Suprapubic skin (tissue), 3 donors: ENCODE measurements around the gene OVCH1.

Experiments used
- EP300 ChIP-seq: sonication (generic); formaldehyde crosslinking; IDR thresholded peaks from one replicate; pipeline ENCODE4 v1.6.1; 2017; ENCODE audit warnings: antibody characterized with exemption
- TF ChIP-seq, protein P1 (sequence below), 2 donors: fragments of 200-600 bp in 1 of 2; fragments of 450-650 bp in 1 of 2; sonication (generic) in 1 of 2; IDR thresholded peaks; one replicate each; pipeline ENCODE4 v1.5.1; 2016 to 2019; ENCODE audit warnings: antibody characterized with exemption in 2 of 2, mild to moderate bottlenecking in 1 of 2, moderate library complexity in 1 of 2

DNA sequence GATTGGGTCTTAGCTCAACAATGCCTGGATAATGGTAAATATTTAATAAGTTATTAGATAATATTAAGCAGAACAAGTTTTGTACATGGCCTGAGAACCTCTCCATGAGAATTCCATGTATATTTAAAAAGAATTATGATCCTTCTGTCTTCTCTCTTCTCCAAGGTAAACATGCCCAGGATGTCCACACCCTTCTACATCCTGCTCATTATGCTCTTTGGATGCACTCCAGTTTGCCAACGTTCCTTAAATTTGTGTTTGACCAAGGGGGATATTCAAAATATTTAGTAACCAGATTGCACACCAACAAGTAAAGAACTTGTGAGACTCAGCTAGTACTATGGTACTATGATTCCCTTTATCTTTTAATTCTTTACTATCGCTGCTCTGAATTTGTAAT, 71.8 kb downstream of the OVCH1 start:
- TF ChIP-seq, protein P1, sequence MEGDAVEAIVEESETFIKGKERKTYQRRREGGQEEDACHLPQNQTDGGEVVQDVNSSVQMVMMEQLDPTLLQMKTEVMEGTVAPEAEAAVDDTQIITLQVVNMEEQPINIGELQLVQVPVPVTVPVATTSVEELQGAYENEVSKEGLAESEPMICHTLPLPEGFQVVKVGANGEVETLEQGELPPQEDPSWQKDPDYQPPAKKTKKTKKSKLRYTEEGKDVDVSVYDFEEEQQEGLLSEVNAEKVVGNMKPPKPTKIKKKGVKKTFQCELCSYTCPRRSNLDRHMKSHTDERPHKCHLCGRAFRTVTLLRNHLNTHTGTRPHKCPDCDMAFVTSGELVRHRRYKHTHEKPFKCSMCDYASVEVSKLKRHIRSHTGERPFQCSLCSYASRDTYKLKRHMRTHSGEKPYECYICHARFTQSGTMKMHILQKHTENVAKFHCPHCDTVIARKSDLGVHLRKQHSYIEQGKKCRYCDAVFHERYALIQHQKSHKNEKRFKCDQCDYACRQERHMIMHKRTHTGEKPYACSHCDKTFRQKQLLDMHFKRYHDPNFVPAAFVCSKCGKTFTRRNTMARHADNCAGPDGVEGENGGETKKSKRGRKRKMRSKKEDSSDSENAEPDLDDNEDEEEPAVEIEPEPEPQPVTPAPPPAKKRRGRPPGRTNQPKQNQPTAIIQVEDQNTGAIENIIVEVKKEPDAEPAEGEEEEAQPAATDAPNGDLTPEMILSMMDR (IDR thresholded peaks at IDR 0.05): no peak
- no peak for TF ChIP-seq EP300
